NCI-H345 treated with DMSO at 0.1 percent for 48 hours (cell line): ENCODE results near the gene TBC1D26.
"Not testable (repeated sequence)": the region's sequence is repeated elsewhere in the genome, so short reads cannot be mapped to it uniquely, and the experiment has no call there.

ENCODE experiments used
- DNase-seq: peaks from one replicate; lab custom pipeline; 2025; ENCODE audit not compliant: unreplicated experiment; lab: John Stamatoyannopoulos, UW

The TBC1D26 gene

GRCh38 chr17:15742921-15743320 is 10.8 kb downstream of the TBC1D26 start:
- no peak for DNase-seq

GRCh38 chr17:15744074-15744676 is 12.1 kb downstream of the TBC1D26 start:
- DNase-seq, result no peak

DNA sequence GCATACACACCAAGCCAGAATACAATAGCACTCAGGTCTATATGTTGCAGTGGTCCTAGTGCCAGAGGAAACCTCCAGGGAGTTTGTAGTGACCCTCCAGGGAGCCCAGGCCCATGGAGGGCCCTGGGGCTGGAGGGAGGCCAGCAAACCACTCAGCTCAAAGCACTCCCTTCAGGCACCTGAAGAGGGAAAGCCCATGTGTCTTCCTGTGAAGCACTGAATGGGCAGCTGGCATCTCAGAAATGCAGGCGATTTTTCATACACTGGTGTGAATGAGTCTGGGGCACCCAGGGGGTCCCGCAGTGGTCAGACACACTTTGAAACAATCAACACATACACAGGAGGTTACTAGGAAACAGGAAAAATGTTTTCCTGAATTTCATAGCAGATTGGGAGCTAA is 12.8 kb downstream of the TBC1D26 start:
- peak; percentile 94 for DNase-seq

GRCh38 chr17:15749403-15749802 is 17.3 kb downstream of the TBC1D26 start:
- DNase-seq, result not testable (repeated sequence)

- DNase-seq, result not testable (repeated sequence)
Observed at GRCh38 chr17:15768865-15769533, 36.9 kb downstream of the TBC1D26 start.

- DNase-seq, result not testable (repeated sequence)
Observed at GRCh38 chr17:15770679-15771078, 38.6 kb downstream of the TBC1D26 start.

DNA sequence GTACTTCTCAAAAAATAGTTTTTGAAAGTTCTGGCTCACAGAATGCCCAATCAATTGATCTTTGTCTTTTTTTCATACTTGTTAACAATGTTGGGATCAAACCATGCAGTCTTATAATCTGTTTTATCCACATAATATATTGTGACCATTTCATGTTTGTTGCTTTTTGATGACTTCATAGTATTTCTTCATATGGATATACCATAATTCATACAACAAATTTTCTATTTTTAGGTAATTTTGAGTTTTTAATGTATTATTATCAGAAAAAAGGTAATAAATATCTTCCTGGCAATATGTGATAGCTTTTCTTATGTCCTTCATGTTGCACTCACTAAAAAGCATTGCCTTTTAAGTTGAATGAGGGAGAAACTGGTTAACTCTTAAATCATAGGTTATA is 44.8 kb downstream of the TBC1D26 start:
- no peak for DNase-seq

DNA sequence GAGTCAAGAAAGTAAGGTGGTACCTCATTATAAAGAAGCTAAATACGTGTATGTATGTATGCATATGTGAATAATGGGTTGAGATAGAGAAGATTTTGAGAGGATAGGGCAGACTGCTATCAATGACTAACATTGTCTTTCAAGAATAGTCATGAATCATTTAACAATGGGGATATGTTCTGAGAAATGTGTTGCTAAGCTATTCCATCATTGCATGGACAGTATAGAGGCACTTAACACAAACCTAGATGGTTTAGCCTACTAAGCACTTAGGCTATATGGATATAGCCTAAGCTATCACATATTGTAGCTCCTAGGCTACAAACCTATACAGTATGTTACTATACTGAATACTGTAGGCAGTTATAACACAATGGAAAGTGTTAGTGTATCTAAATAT is 45.2 kb downstream of the TBC1D26 start:
- DNase-seq, result no peak

- DNase-seq, result no peak
Observed at GRCh38 chr17:15777717-15778116, 45.6 kb downstream of the TBC1D26 start.

- no peak for DNase-seq
Observed at GRCh38 chr17:15779119-15779518, 47.0 kb downstream of the TBC1D26 start.

- DNase-seq, result no peak
Observed at GRCh38 chr17:15780188-15780587, 48.1 kb downstream of the TBC1D26 start.

DNA sequence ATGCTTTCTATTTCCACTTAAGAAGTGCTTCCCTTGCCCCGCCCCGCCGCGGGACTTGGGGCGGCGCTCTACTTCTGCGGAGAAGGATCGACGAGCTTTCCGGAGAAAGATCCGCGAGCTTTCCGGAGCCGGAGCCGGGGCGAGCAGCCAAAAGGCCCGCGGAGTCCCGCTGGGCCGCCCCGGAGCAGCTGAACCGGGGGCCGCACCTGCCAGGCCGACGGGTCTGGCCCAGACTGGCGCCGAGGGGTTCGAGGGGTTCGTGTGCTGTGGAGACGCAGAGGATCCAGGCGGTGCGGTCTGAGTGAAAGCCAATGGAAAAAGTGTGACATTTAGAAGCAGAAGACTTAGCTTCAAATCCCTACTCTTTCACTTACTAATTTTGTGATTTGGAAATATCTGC is 50.8 kb downstream of the TBC1D26 start:
- no peak for DNase-seq

DNA sequence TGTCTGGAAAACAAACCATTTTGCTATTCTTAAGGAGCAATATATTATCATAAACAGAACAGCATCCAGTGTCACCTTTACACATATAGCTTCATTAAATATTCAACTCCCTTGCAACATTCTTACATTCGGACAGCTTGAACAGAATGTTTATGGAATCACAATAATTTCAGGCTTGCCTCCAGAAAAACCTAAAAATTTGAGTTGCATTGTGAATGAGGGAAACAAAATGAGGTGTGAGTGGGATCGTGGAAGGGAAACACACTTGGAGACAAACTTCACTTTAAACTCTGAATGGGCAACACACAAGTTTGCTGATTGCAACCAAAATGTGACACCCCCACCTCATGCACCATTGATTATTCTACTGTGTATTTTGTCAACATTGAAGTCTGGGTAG is 51.4 kb downstream of the TBC1D26 start:
- no peak for DNase-seq

- not testable (repeated sequence) for DNase-seq
Observed at GRCh38 chr17:15784351-15784750, 52.3 kb downstream of the TBC1D26 start.

DNA sequence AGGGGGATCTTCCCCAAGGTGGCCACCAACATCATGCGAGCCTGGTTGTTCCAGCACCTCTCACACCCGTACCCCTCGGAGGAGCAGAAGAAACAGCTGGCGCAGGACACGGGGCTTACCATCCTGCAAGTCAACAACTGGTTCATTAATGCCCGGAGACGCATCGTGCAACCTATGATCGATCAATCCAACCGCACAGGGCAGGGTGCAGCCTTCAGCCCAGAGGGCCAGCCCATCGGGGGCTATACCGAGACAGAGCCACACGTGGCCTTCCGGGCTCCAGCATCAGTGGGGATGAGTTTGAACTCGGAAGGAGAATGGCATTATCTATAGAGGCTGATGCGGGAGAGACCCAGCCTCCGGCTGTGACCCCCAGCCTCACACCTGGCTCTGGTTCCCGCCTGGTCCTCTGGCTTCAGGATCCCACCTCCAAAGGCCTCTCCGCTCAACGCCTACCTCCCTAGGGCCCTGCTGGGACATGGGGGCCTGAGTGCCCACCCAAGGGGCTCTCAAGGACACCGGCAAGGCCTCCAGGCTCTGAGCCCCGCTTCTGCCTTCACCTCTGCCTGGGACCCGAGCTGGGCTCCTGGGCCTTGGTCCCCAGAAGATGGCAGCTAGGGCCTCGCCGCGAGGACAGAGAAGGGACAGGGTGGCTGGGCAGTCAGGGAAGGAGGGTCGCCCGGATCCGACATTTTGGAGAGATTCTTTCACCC is 55.4 kb downstream of the TBC1D26 start:
- not testable (repeated sequence) for DNase-seq

DNA sequence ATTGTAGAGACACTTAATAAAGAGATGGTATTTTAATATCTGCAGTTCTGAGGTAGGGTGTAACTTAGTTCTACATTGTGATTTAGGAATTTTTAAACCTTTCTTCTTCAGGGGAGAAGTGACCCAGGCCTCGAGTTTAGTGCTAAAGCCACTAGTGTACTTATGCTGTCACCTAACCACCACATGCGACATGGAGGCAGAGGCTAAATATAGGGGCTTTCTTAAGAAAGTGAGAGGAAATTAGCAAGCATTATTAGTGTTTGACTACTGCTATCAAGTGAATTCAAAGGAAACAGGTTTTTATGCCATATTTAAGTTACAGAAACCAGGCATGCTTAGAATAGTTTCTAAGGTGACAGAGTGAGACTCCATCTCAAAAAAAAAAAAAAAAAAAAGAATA is 56.3 kb downstream of the TBC1D26 start:
- DNase-seq, result not testable (repeated sequence)
